ENCODE measurements around the gene COIL.
"Not testable (repeated sequence)": the region's sequence is repeated elsewhere in the genome, so short reads cannot be mapped to it uniquely, and the experiment has no call there.

Gene COIL, protein sequence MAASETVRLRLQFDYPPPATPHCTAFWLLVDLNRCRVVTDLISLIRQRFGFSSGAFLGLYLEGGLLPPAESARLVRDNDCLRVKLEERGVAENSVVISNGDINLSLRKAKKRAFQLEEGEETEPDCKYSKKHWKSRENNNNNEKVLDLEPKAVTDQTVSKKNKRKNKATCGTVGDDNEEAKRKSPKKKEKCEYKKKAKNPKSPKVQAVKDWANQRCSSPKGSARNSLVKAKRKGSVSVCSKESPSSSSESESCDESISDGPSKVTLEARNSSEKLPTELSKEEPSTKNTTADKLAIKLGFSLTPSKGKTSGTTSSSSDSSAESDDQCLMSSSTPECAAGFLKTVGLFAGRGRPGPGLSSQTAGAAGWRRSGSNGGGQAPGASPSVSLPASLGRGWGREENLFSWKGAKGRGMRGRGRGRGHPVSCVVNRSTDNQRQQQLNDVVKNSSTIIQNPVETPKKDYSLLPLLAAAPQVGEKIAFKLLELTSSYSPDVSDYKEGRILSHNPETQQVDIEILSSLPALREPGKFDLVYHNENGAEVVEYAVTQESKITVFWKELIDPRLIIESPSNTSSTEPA

GRCh38 chr17:56960596-56961538 is at the start of gene COIL:
Gene COIL, minus strand, starts transcription at chr17:56961050. Its CDS starts 31 bp downstream, at chr17:56961019.
- peak; percentile 84 for DNase-seq (ENCODE audit: low spot score)

GRCh38 chr17:57010487-57010886 is 49.6 kb upstream of the COIL start:
- DNase-seq (ENCODE audit: low spot score): no peak

- DNase-seq (ENCODE audit: low spot score): peak; percentile 57
Measured at GRCh38 chr17:57009737-57010445, 49.0 kb upstream of the COIL start.

- no peak for DNase-seq (ENCODE audit: low spot score)
Measured at GRCh38 chr17:57008958-57009357, 48.1 kb upstream of the COIL start.

- no peak for DNase-seq (ENCODE audit: low spot score)
Measured at GRCh38 chr17:57006040-57006439, 45.2 kb upstream of the COIL start.

DNA sequence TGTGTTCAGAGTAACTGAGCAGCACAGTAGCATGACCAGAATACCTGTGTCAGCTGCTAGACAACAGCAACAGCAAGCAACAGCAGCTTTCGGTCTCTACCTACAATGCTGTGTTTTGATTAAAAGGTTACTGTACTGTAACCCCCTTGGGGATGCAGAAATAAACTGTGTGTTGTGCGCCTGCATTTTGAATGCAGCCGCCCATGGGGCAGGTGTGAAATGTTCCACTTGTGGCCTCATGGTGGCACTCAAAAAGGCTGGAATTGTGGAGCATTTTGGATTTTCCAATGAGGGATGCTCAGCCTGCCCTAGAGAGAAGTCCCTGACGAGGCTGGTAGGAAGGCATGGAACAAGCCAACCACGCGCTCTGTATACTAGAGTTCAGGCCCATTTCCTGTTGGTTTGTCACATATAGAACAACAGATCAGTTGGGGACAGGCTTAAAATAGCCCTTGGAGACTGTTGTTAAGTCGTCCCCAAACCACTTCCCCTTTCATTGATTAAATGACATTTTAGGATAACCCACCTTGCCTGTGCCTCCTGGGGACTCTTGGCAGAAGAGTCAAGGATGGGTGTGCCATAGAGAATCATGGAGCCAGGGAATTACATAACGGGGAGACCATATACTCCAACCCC is 44.2 kb upstream of the COIL start:
- DNase-seq (ENCODE audit: low spot score): no peak

- no peak for DNase-seq (ENCODE audit: low spot score)
Measured at GRCh38 chr17:57002904-57003303, 42.1 kb upstream of the COIL start.

DNA sequence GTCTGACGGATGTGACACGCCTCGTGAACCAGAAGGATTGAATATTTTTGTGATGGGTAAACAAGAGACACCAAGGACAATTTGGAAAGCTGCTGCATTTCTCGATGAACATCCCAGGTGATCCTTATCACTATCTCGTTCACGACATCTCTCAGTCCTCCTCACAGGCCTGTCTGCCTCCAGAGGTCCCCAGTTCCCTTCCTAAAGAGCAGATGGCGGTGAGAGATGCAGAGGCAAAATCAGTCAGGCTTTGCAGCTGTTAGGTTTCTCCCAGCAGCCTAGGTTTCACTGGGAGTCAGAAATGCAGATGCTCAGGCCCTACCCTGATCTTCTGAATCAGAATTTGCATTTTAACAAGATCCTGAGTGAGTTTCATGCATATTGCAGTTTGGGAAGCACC is 40.7 kb upstream of the COIL start:
- no peak for DNase-seq (ENCODE audit: low spot score)

DNA sequence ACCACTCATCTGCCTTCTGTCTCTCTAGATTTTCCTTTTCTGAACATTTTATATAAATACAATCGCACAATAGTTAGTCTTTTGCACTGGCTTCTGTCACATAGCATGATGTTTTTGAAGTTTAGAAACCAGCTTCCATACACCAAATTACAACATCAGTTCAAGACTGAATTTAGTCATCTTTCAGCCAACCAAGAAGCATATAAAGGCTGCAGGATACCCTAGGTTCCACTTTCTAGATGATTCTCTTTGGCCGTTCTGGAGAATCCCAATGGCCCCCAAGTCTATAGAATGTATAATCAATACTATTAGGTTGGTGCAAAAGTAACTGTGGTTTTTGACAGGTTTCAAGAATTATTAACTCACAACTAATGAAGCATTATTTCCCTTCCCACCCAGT is 36.5 kb upstream of the COIL start:
- no peak for DNase-seq (ENCODE audit: low spot score)

GRCh38 chr17:56995766-56996165 is 34.9 kb upstream of the COIL start:
- DNase-seq (ENCODE audit: low spot score): no peak

DNA sequence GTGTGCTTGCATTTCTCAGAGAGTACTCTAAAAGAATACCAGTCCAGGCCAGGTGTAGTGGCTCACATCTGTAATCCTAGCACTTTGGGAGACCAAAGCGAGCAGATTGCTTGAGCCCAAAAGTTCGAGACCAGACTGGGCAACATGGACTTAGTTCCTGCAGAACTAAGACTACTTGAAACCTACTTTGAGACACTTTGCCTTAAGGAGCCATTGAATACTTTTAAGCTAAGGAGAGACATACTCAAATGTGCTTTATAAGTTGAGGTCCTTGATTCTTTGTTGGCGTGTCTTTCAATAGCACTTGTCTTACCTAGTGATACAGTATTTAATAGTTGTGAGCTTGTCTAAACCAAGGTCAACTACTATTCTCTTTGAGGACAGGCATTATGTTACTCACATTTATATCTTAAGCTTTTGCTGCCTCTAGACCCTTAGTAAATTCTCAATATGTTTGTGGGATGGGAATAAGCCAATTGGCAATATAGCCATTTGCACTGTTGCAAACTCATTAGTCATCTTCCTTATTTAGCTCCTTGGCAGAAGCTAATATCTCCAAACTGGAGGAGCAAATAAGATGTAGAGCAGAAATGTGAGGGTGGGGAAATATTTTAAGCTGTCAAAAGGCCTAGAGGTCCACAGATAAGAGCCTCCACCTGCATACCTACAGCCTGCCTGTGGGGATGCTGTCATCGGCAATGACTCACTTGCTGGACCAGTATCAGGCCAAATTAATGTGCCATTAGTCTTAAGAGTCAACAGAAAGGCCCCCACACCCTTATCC is 33.4 kb upstream of the COIL start:
- no peak for DNase-seq (ENCODE audit: low spot score)

- no peak for DNase-seq (ENCODE audit: low spot score)
Measured at GRCh38 chr17:56992364-56992763, 31.5 kb upstream of the COIL start.

DNA sequence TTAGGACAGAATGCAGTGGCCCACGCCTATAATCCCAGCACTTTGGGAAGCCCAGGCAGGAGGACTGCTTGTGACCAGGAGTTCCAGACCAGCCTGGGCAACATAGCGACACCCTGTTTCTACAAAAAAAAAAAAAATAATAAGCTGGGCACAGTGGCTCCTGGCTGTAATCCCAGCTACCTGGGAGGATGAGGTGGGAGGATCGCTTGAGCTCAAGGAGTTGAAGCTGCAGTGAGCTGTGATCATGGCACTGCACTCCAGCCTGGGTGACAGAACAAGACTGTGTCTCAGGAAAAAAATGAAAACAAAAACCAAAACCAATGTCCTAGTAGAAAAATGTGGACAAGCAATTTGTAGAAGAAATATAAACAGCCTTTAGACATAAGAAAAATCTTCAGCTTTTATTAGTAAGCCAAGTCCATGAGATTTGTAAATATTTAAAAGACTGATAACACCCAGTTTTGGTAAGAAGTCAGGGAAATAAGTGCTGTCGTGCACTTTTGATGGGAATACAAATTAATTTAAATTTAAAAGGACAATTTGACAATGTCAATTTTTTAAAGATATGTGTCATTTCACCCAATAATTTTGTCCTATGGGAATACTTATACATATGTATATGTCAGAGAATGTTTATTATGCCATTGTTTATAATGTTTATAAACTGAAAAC is 28.2 kb upstream of the COIL start:
- DNase-seq (ENCODE audit: low spot score): no peak

- no peak for DNase-seq (ENCODE audit: low spot score)
Measured at GRCh38 chr17:56987283-56987834, 26.5 kb upstream of the COIL start.

- DNase-seq (ENCODE audit: low spot score): no peak
Measured at GRCh38 chr17:56985371-56986162, 24.7 kb upstream of the COIL start.

DNA sequence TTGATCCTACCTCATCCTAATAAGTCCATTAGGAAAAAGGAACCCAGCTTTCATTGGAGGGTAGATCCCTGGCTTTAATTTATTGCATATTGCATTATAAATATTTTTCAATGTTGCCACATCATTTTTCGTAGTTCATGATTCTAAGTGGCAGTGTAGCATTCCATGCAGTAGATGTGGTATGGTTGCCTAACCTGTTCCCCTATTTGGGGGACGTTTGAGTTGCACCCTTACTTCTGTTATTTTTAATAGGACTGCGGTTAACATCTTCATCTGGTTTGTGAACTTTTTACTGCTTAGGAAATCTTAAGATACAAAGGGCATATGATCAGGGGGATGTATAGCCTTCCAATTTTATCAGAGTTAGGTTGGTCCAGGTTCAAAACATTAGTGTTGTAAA is 22.5 kb upstream of the COIL start:
- DNase-seq (ENCODE audit: low spot score): no peak

DNA sequence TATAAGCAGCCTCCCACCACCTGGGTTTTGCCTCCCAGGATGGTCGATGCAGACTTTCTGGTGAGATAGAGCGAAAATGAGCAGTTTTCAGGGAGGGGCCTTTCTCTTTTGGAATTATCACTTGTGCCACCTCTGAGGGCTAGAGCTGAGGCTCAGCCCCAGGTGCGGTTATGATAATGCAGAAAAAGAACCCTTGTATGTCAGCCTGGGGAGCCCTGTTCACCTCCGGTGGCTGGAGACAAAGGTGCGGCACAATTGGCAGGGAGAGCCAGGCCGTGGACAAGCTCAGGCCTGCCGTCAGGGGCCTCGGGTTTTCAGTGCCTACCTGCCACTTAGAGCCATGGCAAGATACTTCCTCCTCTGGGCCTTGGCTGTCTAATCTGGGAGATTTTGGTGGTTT is 21.5 kb upstream of the COIL start:
- no peak for DNase-seq (ENCODE audit: low spot score)

DNA sequence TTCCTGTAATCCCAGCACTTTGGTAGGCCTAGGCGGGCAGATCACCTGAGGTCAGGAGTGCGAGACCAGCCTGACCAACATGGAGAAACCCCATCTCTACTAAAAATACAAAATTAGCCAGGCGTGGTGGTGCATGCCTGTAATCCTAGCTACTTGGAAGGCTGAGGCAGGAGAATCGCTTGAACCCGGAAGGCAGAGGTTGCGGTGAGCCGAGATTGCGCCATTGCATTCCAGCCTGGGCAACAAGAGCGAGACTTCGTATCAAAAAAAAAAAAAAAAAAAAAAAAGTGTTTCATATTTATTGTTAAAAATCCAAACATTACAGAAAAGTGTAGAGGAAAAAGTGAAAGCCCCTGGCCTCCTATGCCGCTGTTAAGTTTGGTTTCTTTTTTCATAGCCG is 19.7 kb upstream of the COIL start:
- not testable (repeated sequence) for DNase-seq (ENCODE audit: low spot score)

DNA sequence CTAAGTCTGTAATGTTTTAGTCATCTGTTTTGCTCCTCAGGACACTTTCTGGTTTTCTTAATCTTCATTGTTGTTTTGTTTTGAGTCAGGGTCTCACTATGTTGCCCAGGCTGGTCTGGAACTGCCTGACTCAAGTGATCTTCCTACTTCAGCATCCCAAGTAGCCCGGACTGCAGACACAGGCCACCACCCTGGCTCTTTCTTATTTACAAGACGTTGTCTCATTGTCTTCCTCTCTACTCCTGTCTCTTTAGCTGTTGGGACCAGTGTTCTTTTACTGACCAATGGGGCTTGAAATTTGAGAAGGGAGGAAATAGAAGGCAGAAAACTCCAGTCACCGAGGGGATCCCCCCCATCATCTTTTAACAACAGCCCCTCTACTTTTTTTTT is 18.2 kb upstream of the COIL start:
- no peak for DNase-seq (ENCODE audit: low spot score)

Measured in hepatic stellate cell (primary cell).